Right lobe of liver (tissue), 4 donors: ENCODE data around the gene NAV2.

Experiments
- POLR2A ChIP-seq: fragments of 450-650 bp; IDR thresholded peaks from one replicate; pipeline ENCODE4 v1.6.1; 2017; ENCODE audit warnings: antibody characterized with exemption, mild to moderate bottlenecking
- TF ChIP-seq, protein P1 (sequence below), 4 donors: fragments of 200-600 bp in 3 of 4; fragments of 450-650 bp in 1 of 4; IDR thresholded peaks; one replicate each; pipeline versions ENCODE4 v1.5.1 to v1.8.0; 2016 to 2022; ENCODE audit warnings: antibody characterized with exemption in 4 of 4, mild to moderate bottlenecking in 2 of 4
- donor health status: DM: no; HTN: no; CAD: no.
- donor health status: DM: no; HTN: no; CAD: no.
- donor health status: DM: no; HTN: yes; CAD: no.

DNA sequence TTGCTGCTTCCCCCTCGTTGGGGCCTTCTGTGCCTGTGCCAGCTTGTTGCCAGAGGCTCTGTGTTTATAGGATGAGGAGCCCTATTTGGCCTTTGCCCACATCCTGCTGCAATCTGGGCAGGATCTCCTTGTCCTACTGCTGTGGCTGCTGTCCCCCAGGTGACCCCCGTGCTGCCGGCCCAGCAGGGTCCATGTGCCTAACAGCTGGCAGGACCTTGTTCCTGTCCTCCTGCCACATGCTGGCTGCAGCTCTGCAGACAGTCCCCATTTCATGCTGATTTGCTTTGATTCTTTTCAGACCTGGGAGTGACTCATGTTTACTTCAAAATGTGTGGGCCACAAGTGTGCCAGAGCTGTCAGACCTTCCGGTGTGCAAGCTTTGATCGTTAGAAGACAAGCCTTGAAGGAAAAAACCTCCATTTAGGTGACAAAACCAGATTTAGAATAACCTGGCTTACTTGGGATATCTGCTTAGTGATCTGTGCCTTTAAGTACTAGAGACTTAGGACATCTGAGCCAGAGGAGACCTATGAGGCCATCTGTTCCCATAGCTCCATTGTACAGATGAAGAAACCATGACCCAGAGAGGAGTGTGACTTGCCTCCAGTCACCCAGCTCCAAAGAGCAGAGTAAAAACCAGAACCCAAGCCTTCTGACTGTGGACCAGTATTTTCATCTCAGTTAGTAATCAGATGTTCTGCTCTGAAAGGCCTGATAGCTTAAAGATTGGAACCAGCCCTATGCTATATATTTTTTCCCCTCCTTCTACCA, 11.1 kb downstream of the NAV2 start:
- TF ChIP-seq, protein P1, sequence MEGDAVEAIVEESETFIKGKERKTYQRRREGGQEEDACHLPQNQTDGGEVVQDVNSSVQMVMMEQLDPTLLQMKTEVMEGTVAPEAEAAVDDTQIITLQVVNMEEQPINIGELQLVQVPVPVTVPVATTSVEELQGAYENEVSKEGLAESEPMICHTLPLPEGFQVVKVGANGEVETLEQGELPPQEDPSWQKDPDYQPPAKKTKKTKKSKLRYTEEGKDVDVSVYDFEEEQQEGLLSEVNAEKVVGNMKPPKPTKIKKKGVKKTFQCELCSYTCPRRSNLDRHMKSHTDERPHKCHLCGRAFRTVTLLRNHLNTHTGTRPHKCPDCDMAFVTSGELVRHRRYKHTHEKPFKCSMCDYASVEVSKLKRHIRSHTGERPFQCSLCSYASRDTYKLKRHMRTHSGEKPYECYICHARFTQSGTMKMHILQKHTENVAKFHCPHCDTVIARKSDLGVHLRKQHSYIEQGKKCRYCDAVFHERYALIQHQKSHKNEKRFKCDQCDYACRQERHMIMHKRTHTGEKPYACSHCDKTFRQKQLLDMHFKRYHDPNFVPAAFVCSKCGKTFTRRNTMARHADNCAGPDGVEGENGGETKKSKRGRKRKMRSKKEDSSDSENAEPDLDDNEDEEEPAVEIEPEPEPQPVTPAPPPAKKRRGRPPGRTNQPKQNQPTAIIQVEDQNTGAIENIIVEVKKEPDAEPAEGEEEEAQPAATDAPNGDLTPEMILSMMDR (IDR thresholded peaks at IDR 0.05), result no peak
- peak; percentile 11 for TF ChIP-seq POLR2A
